Measurements from ENCODE around the gene NFASC. TPM values are rescaled to one million over a fixed set of nuclear protein-coding genes. Genes with fewer than 3 reads are reported as not detected.

NFASC gene
- total RNA-seq, 1 experiment from 2014 or later = 16.9 TPM

GRCh38 chr1:204887846-204888245 lies 17.2 kb downstream of the NFASC start:
- Histone ChIP-seq H3K27me3 (ENCODE audit: control insufficient read depth, insufficient read depth, low read length) (peaks cover 3% of the 10 kb centered on the region; the same call in 1 of the 2 replicates), H3K4me3 (ENCODE audit: low read depth in 2 of 2, low read length in 2 of 2) (no peak overlapping the region), H3K4me1 (ENCODE audit: control insufficient read depth, insufficient read depth, low read length) (no peaks in the 10 kb centered on the region), H3K36me3 (ENCODE audit: control insufficient read depth, insufficient read depth, low read length) (no peaks in the 10 kb centered on the region), H3K27ac (ENCODE audit: low read length) (no peak overlapping the region), H3K9me3 (ENCODE audit: control insufficient read depth, insufficient read depth, low read depth, low read length) (no peaks in the 10 kb centered on the region)
- ChIA-PET CTCF (no interaction called here), POLR2A (no interaction called here)
- no peak for DNase-seq (ENCODE audit: low read depth, low spot score)
- TF ChIP-seq POLR2AphosphoS5 (IDR thresholded peaks at IDR 0.05; ENCODE audit: low read depth, low read length) (no peak), REST (IDR thresholded peaks at IDR 0.05; ENCODE audit: insufficient read depth in 1 of 2, low read depth in 2 of 2, low read length in 1 of 2) (no peak), CTCF (IDR thresholded peaks at IDR 0.05) (no peak), TCF7L2 (IDR thresholded peaks at IDR 0.05; ENCODE audit: low read depth, low read length) (no peak), SIN3A (IDR thresholded peaks at IDR 0.05; ENCODE audit: borderline replicate concordance, insufficient read depth, low read depth, low read length) (no peak)
- in situ Hi-C loops (cut with HindIII; ENCODE audit: low pct_unique_long_range_greater_than_20kb, low sequenced_read_pairs) (no loop called here), intact Hi-C loops (cut with micrococcal nuclease; ENCODE audit: unreplicated experiment) (no loop called here)
- ATAC-seq = no peak
- BruUV-seq (replicated peaks) = no TSS peak

- DNase-seq (ENCODE audit: low read depth, low spot score) (no peak), ATAC-seq (no peak)
- peaks cover 4% of the 10 kb centered on the region; the same call in 1 of the 2 replicates for H3K27me3 ChIP-seq (ENCODE audit: control insufficient read depth, insufficient read depth, low read length)
- POLR2A ChIA-PET = no interaction called here
- intact Hi-C loops (cut with micrococcal nuclease; ENCODE audit: unreplicated experiment) (no loop called here), in situ Hi-C loops (cut with HindIII; ENCODE audit: low pct_unique_long_range_greater_than_20kb, low sequenced_read_pairs) (no loop called here)
- no peak overlapping the region for H3K27ac ChIP-seq (ENCODE audit: low read length)
- no peaks in the 10 kb centered on the region for H3K36me3 ChIP-seq (ENCODE audit: control insufficient read depth, insufficient read depth, low read length)
- H3K4me1 ChIP-seq (ENCODE audit: control insufficient read depth, insufficient read depth, low read length) = no peaks in the 10 kb centered on the region
- no peaks in the 10 kb centered on the region for H3K9me3 ChIP-seq (ENCODE audit: control insufficient read depth, insufficient read depth, low read depth, low read length)
- CTCF ChIA-PET = no interaction called here
- no TSS peak for BruUV-seq (replicated peaks)
- TF ChIP-seq SIN3A (IDR thresholded peaks at IDR 0.05; ENCODE audit: borderline replicate concordance, insufficient read depth, low read depth, low read length) (no peak), POLR2AphosphoS5 (IDR thresholded peaks at IDR 0.05; ENCODE audit: low read depth, low read length) (no peak), TCF7L2 (IDR thresholded peaks at IDR 0.05; ENCODE audit: low read depth, low read length) (no peak)
- no peak overlapping the region for H3K4me3 ChIP-seq (ENCODE audit: low read depth in 2 of 2, low read length in 2 of 2)
These were observed 17.6 kb downstream of the NFASC start for GRCh38 chr1:204888294-204888693.

GRCh38 chr1:204889681-204890383 lies 19.2 kb downstream of the NFASC start:
- POLR2A ChIA-PET = no interaction called here
- no peaks in the 10 kb centered on the region for H3K36me3 ChIP-seq (ENCODE audit: control insufficient read depth, insufficient read depth, low read length)
- in situ Hi-C loops (cut with HindIII; ENCODE audit: low pct_unique_long_range_greater_than_20kb, low sequenced_read_pairs) (no loop called here), intact Hi-C loops (cut with micrococcal nuclease; ENCODE audit: unreplicated experiment) (no loop called here)
- ATAC-seq (no peak), DNase-seq (ENCODE audit: low read depth, low spot score) (no peak)
- no peak for TF ChIP-seq REST (IDR thresholded peaks at IDR 0.05; ENCODE audit: insufficient read depth in 1 of 2, low read depth in 2 of 2, low read length in 1 of 2)
- TF ChIP-seq CTCF (IDR thresholded peaks at IDR 0.05) = no peak
- no peak for TF ChIP-seq SIN3A (IDR thresholded peaks at IDR 0.05; ENCODE audit: borderline replicate concordance, insufficient read depth, low read depth, low read length)
- TF ChIP-seq POLR2AphosphoS5 (IDR thresholded peaks at IDR 0.05; ENCODE audit: low read depth, low read length) = no peak
- no peak for TF ChIP-seq TCF7L2 (IDR thresholded peaks at IDR 0.05; ENCODE audit: low read depth, low read length)
- peaks cover 4% of the 10 kb centered on the region for H3K27me3 ChIP-seq (ENCODE audit: control insufficient read depth, insufficient read depth, low read length)
- no peak overlapping the region for H3K27ac ChIP-seq (ENCODE audit: low read length)
- H3K4me3 ChIP-seq (ENCODE audit: low read depth in 2 of 2, low read length in 2 of 2) = no peak overlapping the region
- no peaks in the 10 kb centered on the region for H3K9me3 ChIP-seq (ENCODE audit: control insufficient read depth, insufficient read depth, low read depth, low read length)
- CTCF ChIA-PET = interaction anchor here (0.5 kb wide), 1 partner anchor 54 kb away, joined by 3 read pairs; no protein-coding TSS in a partner anchor
- H3K4me1 ChIP-seq (ENCODE audit: control insufficient read depth, insufficient read depth, low read length) = no peaks in the 10 kb centered on the region
- BruUV-seq (replicated peaks) = no TSS peak
